Activated CD8-positive, alpha-beta T cell treated with anti-CD3 and anti-CD28 coated beads for 36 hours (primary cell): ENCODE data around the gene LILRA5. TPM values are rescaled to one million over a fixed set of nuclear protein-coding genes. Genes with fewer than 3 reads are reported as not detected.

ENCODE experiments used
- ATAC-seq: fragments of 200-7000 bp; cut with Tn5 transposase; one replicate; pipeline ENCODE4 v1.10.0; 2021; ENCODE audit warnings: mild to moderate bottlenecking, moderate library complexity
- CTCF ChIA-PET: fragments of 350-600 bp; sonication (Branson Sonifier 250); formaldehyde crosslinking; loops from one replicate; lab custom pipeline; 2021; ENCODE audit warnings: antibody characterized with exemption; lab: Charles Lee
- POLR2A ChIA-PET: fragments of 350-600 bp; sonication (Branson Sonifier 250); formaldehyde crosslinking; loops from one replicate; lab custom pipeline; 2021; ENCODE audit warnings: antibody characterized with exemption; lab: Charles Lee
- DNase-seq: peaks from one replicate; pipeline ENCODE4 v3.0.0-alpha.2; 2020
- H3K27ac Mint-ChIP-seq: one replicate; pipeline ENCODE4 v1.8.0; 2021; ENCODE audit warnings: mild to moderate bottlenecking, mixed read lengths
- H3K27me3 Mint-ChIP-seq: one replicate; pipeline ENCODE4 v1.8.0; 2021; ENCODE audit warnings: mixed read lengths
- H3K36me3 Mint-ChIP-seq: one replicate; pipeline ENCODE4 v1.8.0; 2021; ENCODE audit warnings: low read depth, mixed read lengths
- H3K4me1 Mint-ChIP-seq: one replicate; pipeline ENCODE4 v1.8.0; 2021; ENCODE audit warnings: low read depth, mixed read lengths
- H3K4me3 Mint-ChIP-seq: one replicate; pipeline ENCODE4 v1.8.0; 2021; ENCODE audit warnings: mild to moderate bottlenecking, moderate library complexity, mixed read lengths
- H3K9me3 Mint-ChIP-seq: one replicate; pipeline ENCODE4 v1.8.0; 2021; ENCODE audit warnings: mixed read lengths
- CTCF ChIP-seq: fragments of 200-600 bp; IDR thresholded peaks from one replicate; pipeline ENCODE4 v1.8.0; 2022; ENCODE audit warnings: antibody characterized with exemption, mild to moderate bottlenecking
- intact Hi-C: fragments of 100-400 bp; cut with micrococcal nuclease; formaldehyde crosslinking; loops from one replicate; pipeline ENCODE4 v1.10.0; 2022
- total RNA-seq, 2 experiments: library from RNA; stranded (reverse); gene quantifications; one replicate each; pipeline ENCODE4 v1.2.3, GENCODE V29; 2021

LILRA5 gene
- total RNA-seq, 2 experiments from 2014 or later, result not detected

- H3K4me1 Mint-ChIP-seq, result no peaks in the 10 kb centered on the region
- intact Hi-C loops, result no loop called here
- no peak overlapping the region for H3K27ac Mint-ChIP-seq
- H3K36me3 Mint-ChIP-seq, result no peaks in the 10 kb centered on the region
- CTCF ChIA-PET, result interaction anchor here (0.9 to 2.4 kb wide), 2 partner anchors 74 to 84 kb away, joined by 3 to 13 read pairs; no protein-coding TSS in a partner anchor
- POLR2A ChIA-PET, result interaction anchor here (0.7 kb wide), 1 partner anchor 10 kb away, joined by 3 read pairs; no protein-coding TSS in a partner anchor
- DNase-seq (peak; percentile 16), ATAC-seq (no peak)
- H3K27me3 Mint-ChIP-seq, result peaks cover 23% of the 10 kb centered on the region
- TF ChIP-seq CTCF, result no peak
- no peak overlapping the region for H3K4me3 Mint-ChIP-seq
- H3K9me3 Mint-ChIP-seq, result no peaks in the 10 kb centered on the region
Measured at GRCh38 chr19:54316746-54317107, 3.8 kb upstream of the LILRA5 start.

GRCh38 chr19:54315956-54316355 is 3.0 kb upstream of the LILRA5 start:
- peaks cover 19% of the 10 kb centered on the region for H3K27me3 Mint-ChIP-seq

GRCh38 chr19:54312011-54312410 is 955 bp downstream of the LILRA5 start:
- no peak overlapping the region for H3K27ac Mint-ChIP-seq
- H3K27me3 Mint-ChIP-seq, result peaks cover 18% of the 10 kb centered on the region
- ATAC-seq (no peak), DNase-seq (no peak)
- intact Hi-C loops, result no loop called here
- TF ChIP-seq CTCF, result no peak
- ChIA-PET CTCF (interaction anchor here (1.3 kb wide), 1 partner anchor 13 kb away, joined by 4 read pairs; no protein-coding TSS in a partner anchor), POLR2A (no interaction called here)
- no peak overlapping the region for H3K4me3 Mint-ChIP-seq
- H3K4me1 Mint-ChIP-seq, result no peaks in the 10 kb centered on the region
- H3K36me3 Mint-ChIP-seq, result no peaks in the 10 kb centered on the region
- no peaks in the 10 kb centered on the region for H3K9me3 Mint-ChIP-seq

More at GRCh38 chr19:54315956-54316355, 3.0 kb upstream of the LILRA5 start:
- intact Hi-C loops, result no loop called here
- DNase-seq (no peak), ATAC-seq (no peak)
- ChIA-PET POLR2A (interaction anchor here (0.7 kb wide), 1 partner anchor 11 kb away, joined by 3 read pairs; no protein-coding TSS in a partner anchor), CTCF (interaction anchor here (0.9 to 2.4 kb wide), 3 partner anchors 8 to 84 kb away, joined by 3 to 13 read pairs (median 8); no protein-coding TSS in a partner anchor)
- Mint-ChIP-seq H3K4me3 (no peak overlapping the region), H3K36me3 (no peaks in the 10 kb centered on the region), H3K4me1 (no peaks in the 10 kb centered on the region), H3K27ac (no peak overlapping the region), H3K9me3 (no peaks in the 10 kb centered on the region)
- no peak for TF ChIP-seq CTCF

DNA sequence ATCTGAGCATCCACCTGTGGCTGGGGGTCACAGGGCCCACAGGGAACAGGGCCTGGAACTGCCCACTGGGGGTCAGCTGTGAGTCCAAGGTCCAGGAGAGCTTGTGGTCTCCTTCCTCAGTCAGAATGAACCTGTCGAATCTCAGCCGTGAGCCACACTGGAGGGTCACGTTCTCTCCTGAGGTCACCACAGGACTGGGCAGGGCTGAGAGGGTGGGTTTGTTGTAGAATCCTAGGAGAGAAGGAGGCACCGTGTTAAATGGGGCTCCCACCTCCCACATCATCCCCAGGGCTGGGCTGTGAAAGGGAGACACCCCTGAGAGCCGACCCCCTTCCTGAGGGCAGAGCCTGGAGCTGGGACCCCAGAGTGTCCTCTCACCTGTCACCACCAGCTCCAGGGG is 1.5 kb downstream of the LILRA5 start:
- Mint-ChIP-seq H3K9me3 (no peaks in the 10 kb centered on the region), H3K4me1 (no peaks in the 10 kb centered on the region), H3K27ac (no peak overlapping the region), H3K36me3 (no peaks in the 10 kb centered on the region), H3K27me3 (peaks cover 14% of the 10 kb centered on the region), H3K4me3 (no peak overlapping the region)
- TF ChIP-seq CTCF, result no peak
- intact Hi-C loops, result no loop called here
- ChIA-PET CTCF (interaction anchor here (2.3 kb wide), 1 partner anchor 13 kb away, joined by 6 read pairs; no protein-coding TSS in a partner anchor), POLR2A (no interaction called here)
- ATAC-seq (no peak), DNase-seq (no peak)

- ChIA-PET POLR2A (no interaction called here), CTCF (interaction anchor here (2.3 kb wide), 1 partner anchor 14 kb away, joined by 6 read pairs; no protein-coding TSS in a partner anchor)
- Mint-ChIP-seq H3K4me3 (no peak overlapping the region), H3K27me3 (peaks cover 11% of the 10 kb centered on the region), H3K9me3 (no peaks in the 10 kb centered on the region), H3K4me1 (peaks cover under 1% of the 10 kb centered on the region), H3K36me3 (no peaks in the 10 kb centered on the region), H3K27ac (no peak overlapping the region)
- intact Hi-C loops, result no loop called here
- no peak for TF ChIP-seq CTCF
- no peak for DNase-seq
- ATAC-seq, result no peak
Measured at GRCh38 chr19:54310543-54310942, 2.4 kb downstream of the LILRA5 start.
